IMR-90 (cell line): ENCODE data around the gene TIMP1. TPM values are rescaled to one million over a fixed set of nuclear protein-coding genes. Genes with fewer than 3 reads are reported as not detected.

Experiments
- ATAC-seq: fragments of 200-7000 bp; cut with Tn5 transposase; 2 replicates; pipeline ENCODE4 v1.9.1; 2020; ENCODE audit warnings: low read depth, mild to moderate bottlenecking, moderate library complexity
- BruUV-seq: library from RNA; stranded (reverse); fragments of 400-500 nt; replicated peaks from 2 replicates; lab custom pipeline; 2021; lab: Mats Ljungman, UMichigan
- CTCF ChIA-PET: fragments of 300-600 bp; formaldehyde crosslinking; extraction: SDS; loops from one replicate; lab custom pipeline; 2021; ENCODE audit warnings: antibody characterized with exemption; lab: Yijun Ruan, JAX
- POLR2A ChIA-PET: fragments of 300-600 bp; sonication (Branson Sonifier 250); formaldehyde crosslinking; loops from one replicate; lab custom pipeline; 2022; ENCODE audit warnings: antibody characterized with exemption; ENCODE audit not compliant: unreplicated experiment; lab: Charles Lee
- DNase-seq: peaks from one replicate; pipeline ENCODE4 v3.0.0; 2013
- H2AFZ ChIP-seq: replicated peaks from 2 replicates; pipeline ENCODE3; 2013; ENCODE audit warnings: low read length, mild to moderate bottlenecking; ENCODE audit not compliant: poor library complexity
- H2AK5ac ChIP-seq: 2 replicates; pipeline ENCODE4 v1.6.1; 2013; ENCODE audit warnings: low read depth, low read length, inconsistent platforms
- H2AK9ac ChIP-seq: replicated peaks from 2 replicates; pipeline ENCODE3; 2013; ENCODE audit warnings: mild to moderate bottlenecking, low read depth, low read length, moderate library complexity; ENCODE audit not compliant: poor library complexity
- H2BK120ac ChIP-seq: 2 replicates; pipeline ENCODE4 v1.6.1; 2013; ENCODE audit warnings: low read depth, low read length, inconsistent platforms
- H2BK15ac ChIP-seq: 3 replicates; pipeline ENCODE4 v1.6.1; 2013; ENCODE audit warnings: low read depth, low read length, inconsistent platforms
- H2BK20ac ChIP-seq: 2 replicates; pipeline ENCODE4 v1.6.1; 2013; ENCODE audit warnings: low read depth, mild to moderate bottlenecking, inconsistent platforms, low read length, moderate library complexity
- H2BK5ac ChIP-seq: 2 replicates; pipeline ENCODE4 v1.6.1; 2013; ENCODE audit warnings: mild to moderate bottlenecking, low read depth, low read length, inconsistent platforms; ENCODE audit not compliant: poor library complexity, severe bottlenecking
- H3K14ac ChIP-seq: replicated peaks from 2 replicates; pipeline ENCODE4 v1.6.1; 2013; ENCODE audit warnings: low read depth, low read length, inconsistent platforms
- H3K18ac ChIP-seq: 2 replicates; pipeline ENCODE4 v1.6.1; 2013; ENCODE audit warnings: low read depth, low read length, control low read depth
- H3K23ac ChIP-seq: 2 replicates; pipeline ENCODE4 v1.6.1; 2013; ENCODE audit warnings: low read depth, low read length, inconsistent platforms
- H3K27ac ChIP-seq: 2 replicates; pipeline ENCODE4 v1.5.1; 2013; ENCODE audit warnings: mild to moderate bottlenecking, control low read depth, low read length; ENCODE audit not compliant: insufficient read depth
- H3K27me3 ChIP-seq: 2 replicates; pipeline ENCODE4 v1.6.1; 2013; ENCODE audit warnings: low read length; ENCODE audit not compliant: control insufficient read depth, insufficient read depth
- H3K36me3 ChIP-seq: 2 replicates; pipeline ENCODE4 v1.6.1; 2013; ENCODE audit warnings: low read length, mixed read lengths; ENCODE audit not compliant: control insufficient read depth, insufficient read depth
- H3K4ac ChIP-seq: 2 replicates; pipeline ENCODE4 v1.6.1; 2013; ENCODE audit warnings: low read depth, low read length, inconsistent platforms
- H3K4me1 ChIP-seq: 2 replicates; pipeline ENCODE4 v1.6.1; 2013; ENCODE audit warnings: low read length, mixed read lengths; ENCODE audit not compliant: control insufficient read depth, insufficient read depth
- H3K4me2 ChIP-seq: 2 replicates; pipeline ENCODE4 v1.6.1; 2013; ENCODE audit warnings: low read depth, mild to moderate bottlenecking, control low read depth, low read length, moderate library complexity
- H3K4me3 ChIP-seq: 2 replicates; pipeline ENCODE4 v1.5.1; 2013; ENCODE audit warnings: low read depth, mild to moderate bottlenecking, control low read depth, low read length, moderate library complexity; ENCODE audit not compliant: insufficient read depth
- H3K56ac ChIP-seq: 2 replicates; pipeline ENCODE4 v1.6.1; 2013; ENCODE audit warnings: low read length, inconsistent platforms; ENCODE audit not compliant: insufficient read depth; ENCODE audit errors: extremely low read depth
- H3K79me1 ChIP-seq, 2 experiments: 2 replicates each; pipeline ENCODE4 v1.6.1; 2013; ENCODE audit warnings: low read length in 2 of 2, inconsistent platforms in 1 of 2, low read depth in 1 of 2
- H3K9ac ChIP-seq: 2 replicates; pipeline ENCODE4 v1.6.1; 2013; ENCODE audit warnings: low read depth, low read length, control low read depth
- H3K9me1 ChIP-seq: 2 replicates; pipeline ENCODE4 v1.6.1; 2013; ENCODE audit warnings: low read length, inconsistent platforms; ENCODE audit not compliant: insufficient read depth
- H3K9me3 ChIP-seq: 2 replicates; pipeline ENCODE4 v1.6.1; 2013; ENCODE audit warnings: low read length; ENCODE audit not compliant: control insufficient read depth, insufficient read depth
- H4K20me1 ChIP-seq: 2 replicates; pipeline ENCODE4 v1.6.1; 2013; ENCODE audit warnings: low read length, inconsistent platforms; ENCODE audit not compliant: insufficient read depth
- H4K5ac ChIP-seq: 2 replicates; pipeline ENCODE4 v1.6.1; 2013; ENCODE audit warnings: mild to moderate bottlenecking, low read depth, low read length, control low read depth
- H4K8ac ChIP-seq, 2 experiments: 2 replicates each; pipeline ENCODE4 v1.6.1; 2013; ENCODE audit warnings: low read depth in 2 of 2, low read length in 2 of 2, control low read depth in 1 of 2, inconsistent platforms in 1 of 2
- H4K91ac ChIP-seq: 2 replicates; pipeline ENCODE4 v1.6.1; 2013; ENCODE audit warnings: low read depth, low read length, inconsistent platforms; ENCODE audit not compliant: insufficient read depth
- CTCF ChIP-seq: conservative IDR thresholded peaks from 2 replicates; pipeline ENCODE4 v1.5.1; 2012; ENCODE audit warnings: mild to moderate bottlenecking, low read depth, low read length, improper control_type of control experiment
- ELK1 ChIP-seq: fragments of 150-350 bp; IDR thresholded peaks from 2 replicates; pipeline ENCODE4 v1.6.1; 2016; ENCODE audit warnings: low read depth, mild to moderate bottlenecking, low read length, moderate library complexity, borderline replicate concordance
- WGBS, 2 experiments: methylation state at CpG; one replicate each; pipeline versions ENCODE4 v1.1.5 to v1.1.7; 2013; ENCODE audit warnings: missing lambda C conversion rate in 2 of 2; ENCODE audit not compliant: insufficient read length in 1 of 2; ENCODE audit errors: extremely low coverage in 2 of 2; 5-methylcytosine and 5-hydroxymethylcytosine counted together
- dilution Hi-C: fragments of 300-500 bp; cut with HindIII; formaldehyde crosslinking; loops from one replicate; pipeline ENCODE4 v1.14.3; 2018; ENCODE audit warnings: low sequenced_read_pairs; ENCODE audit not compliant: unreplicated experiment
- in situ Hi-C: fragments of 300-500 bp; cut with MboI; formaldehyde crosslinking; loops from 3 replicates; pipeline ENCODE4 v1.14.3; 2019; ENCODE audit warnings: low sequenced_read_pairs, inconsistent platforms, mixed read lengths
- intact Hi-C: fragments of 100-400 bp; cut with micrococcal nuclease; formaldehyde crosslinking; loops from 2 replicates; pipeline ENCODE4 v1.10.0; 2022
- polyA plus RNA-seq, 3 experiments: library from polyadenylated mRNA; depleted of rRNA; stranded (reverse); fragments of >200 nt; gene quantifications; 2 replicates each; pipeline ENCODE4 v1.2.3, GENCODE V29; 2012; ENCODE audit warnings: low replicate concordance in 1 of 3
- total RNA-seq: library from RNA; depleted of rRNA; stranded (reverse); fragments of >200 nt; gene quantifications from 2 replicates; pipeline ENCODE4 v1.2.3, GENCODE V29; 2012

TIMP1 gene
- total and polyA plus RNA-seq, 2 of the 4 experiments (the other 2 are of a cell fraction): 512 to 3,078 TPM

GRCh38 chrX:47568656-47569295, 13.5 kb upstream of the TIMP1 start:
- Histone ChIP-seq H3K36me3 (peaks cover 37% of the 10 kb centered on the region), H3K9me3 (no peaks in the 10 kb centered on the region; the same call in 1 of the 2 replicates), H3K27ac (no peak overlapping the region), H3K4me1 (peaks cover 9% of the 10 kb centered on the region), H3K27me3 (no peaks in the 10 kb centered on the region), H2AK9ac (no peak overlapping the region), H2AFZ (no peak overlapping the region), H2BK5ac (no peak overlapping the region), H3K4ac (no peak overlapping the region), H4K91ac (no peak overlapping the region), H3K18ac (no peak overlapping the region), H2AK5ac (no peak overlapping the region), H3K23ac (no peak overlapping the region), H4K5ac (no peak overlapping the region), H3K9ac (no peak overlapping the region), H3K4me3 (no peak overlapping the region), H3K9me1 (peaks cover 3% of the 10 kb centered on the region; the same call in 1 of the 2 replicates), H4K8ac (no peak overlapping the region), H3K79me1 (peaks cover 0 to 16% of the 10 kb centered on the region in 2 experiments; a peak in 2 of 4 replicates), H3K56ac (no peak overlapping the region), H4K20me1 (peaks cover 4% of the 10 kb centered on the region), H3K14ac (no peak overlapping the region), H2BK120ac (no peak overlapping the region), H2BK20ac (no peak overlapping the region), H3K4me2 (no peak overlapping the region), H2BK15ac (no peak overlapping the region)
- 87% methylated on average over 3 of the region's 13 CpGs; no CpG with 5 or more reads in 1 of the 2 experiments for WGBS, 2 experiments
- BruUV-seq: no TSS peak
- POLR2A ChIA-PET: no interaction called here
- in situ Hi-C loops: no loop called here
- CTCF ChIA-PET: no interaction called here
- dilution Hi-C loops: no loop called here
- intact Hi-C loops: no loop called here
- DNase-seq (no peak), ATAC-seq (no peak)
- TF ChIP-seq ELK1: no peak
- peak; percentile 33; the same call in 1 of the 2 replicates for TF ChIP-seq CTCF
